ENCODE data around the gene NECTIN1.
A peak's percentile ranks its signal among the peaks of the same experiment; 100 is the strongest.

The NECTIN1 gene

GRCh38 chr11:119743006-119743405 lies 14.0 kb upstream of the NECTIN1 start:
- no peak overlapping the region for H3K9ac ChIP-seq (ENCODE audit: low read length in 2 of 2)
- H3K4me1 ChIP-seq (ENCODE audit: control insufficient read depth, insufficient read depth, low read length): peaks cover 15% of the 10 kb centered on the region
- no peaks in the 10 kb centered on the region for H3K9me3 ChIP-seq (ENCODE audit: control insufficient read depth in 2 of 2, low read length in 2 of 2)
- H3K36me3 ChIP-seq (ENCODE audit: control insufficient read depth in 2 of 2, insufficient read depth in 2 of 2, low read length in 2 of 2): no peaks in the 10 kb centered on the region
- peaks cover 39 to 45% of the 10 kb centered on the region in 2 donors for H3K27me3 ChIP-seq (ENCODE audit: control insufficient read depth in 1 of 2, insufficient read depth in 2 of 2, low read length in 2 of 2)
- H3K4me3 ChIP-seq (ENCODE audit: low read length in 2 of 2): no peak overlapping the region
- H3K27ac ChIP-seq (ENCODE audit: low read length): no peak overlapping the region

GRCh38 chr11:119742263-119742861 lies 13.4 kb upstream of the NECTIN1 start:
- no peak overlapping the region for H3K27ac ChIP-seq (ENCODE audit: low read length)

GRCh38 chr11:119741369-119742262 lies 12.6 kb upstream of the NECTIN1 start:
- H3K9me3 ChIP-seq (ENCODE audit: control insufficient read depth in 2 of 2, low read length in 2 of 2): no peaks in the 10 kb centered on the region
- H3K36me3 ChIP-seq (ENCODE audit: control insufficient read depth in 2 of 2, insufficient read depth in 2 of 2, low read length in 2 of 2): no peaks in the 10 kb centered on the region
- H3K4me1 ChIP-seq (ENCODE audit: control insufficient read depth, insufficient read depth, low read length): peaks cover 15% of the 10 kb centered on the region
- peaks cover 45 to 48% of the 10 kb centered on the region in 2 donors for H3K27me3 ChIP-seq (ENCODE audit: control insufficient read depth in 1 of 2, insufficient read depth in 2 of 2, low read length in 2 of 2)
- H3K4me3 ChIP-seq (ENCODE audit: low read length in 2 of 2): peak overlapping the region in 1 of 2 donors; percentile 15
- H3K27ac ChIP-seq (ENCODE audit: low read length): no peak overlapping the region
- H3K9ac ChIP-seq (ENCODE audit: low read length in 2 of 2): no peak overlapping the region

More at GRCh38 chr11:119742263-119742861, 13.4 kb upstream of the NECTIN1 start:
- H3K4me1 ChIP-seq (ENCODE audit: control insufficient read depth, insufficient read depth, low read length): peaks cover 15% of the 10 kb centered on the region
- H3K9ac ChIP-seq (ENCODE audit: low read length in 2 of 2): no peak overlapping the region
- H3K27me3 ChIP-seq (ENCODE audit: control insufficient read depth in 1 of 2, insufficient read depth in 2 of 2, low read length in 2 of 2): peaks cover 43 to 48% of the 10 kb centered on the region in 2 donors
- H3K36me3 ChIP-seq (ENCODE audit: control insufficient read depth in 2 of 2, insufficient read depth in 2 of 2, low read length in 2 of 2): no peaks in the 10 kb centered on the region
- peak overlapping the region; percentile 34 to 64 for H3K4me3 ChIP-seq (ENCODE audit: low read length in 2 of 2)
- H3K9me3 ChIP-seq (ENCODE audit: control insufficient read depth in 2 of 2, low read length in 2 of 2): no peaks in the 10 kb centered on the region

GRCh38 chr11:119739975-119740374 lies 11.0 kb upstream of the NECTIN1 start:
- no peak overlapping the region for H3K9ac ChIP-seq (ENCODE audit: low read length in 2 of 2)
- H3K36me3 ChIP-seq (ENCODE audit: control insufficient read depth in 2 of 2, insufficient read depth in 2 of 2, low read length in 2 of 2): no peaks in the 10 kb centered on the region
- H3K9me3 ChIP-seq (ENCODE audit: control insufficient read depth in 2 of 2, low read length in 2 of 2): no peaks in the 10 kb centered on the region
- H3K27me3 ChIP-seq (ENCODE audit: control insufficient read depth in 1 of 2, insufficient read depth in 2 of 2, low read length in 2 of 2): peaks cover 43 to 49% of the 10 kb centered on the region in 2 donors
- H3K4me1 ChIP-seq (ENCODE audit: control insufficient read depth, insufficient read depth, low read length): peaks cover 15% of the 10 kb centered on the region
- H3K27ac ChIP-seq (ENCODE audit: low read length): no peak overlapping the region
- no peak overlapping the region for H3K4me3 ChIP-seq (ENCODE audit: low read length in 2 of 2)

- H3K9me3 ChIP-seq (ENCODE audit: control insufficient read depth in 2 of 2, low read length in 2 of 2): no peaks in the 10 kb centered on the region
- H3K9ac ChIP-seq (ENCODE audit: low read length in 2 of 2): no peak overlapping the region
- peaks cover 43 to 52% of the 10 kb centered on the region in 2 donors for H3K27me3 ChIP-seq (ENCODE audit: control insufficient read depth in 1 of 2, insufficient read depth in 2 of 2, low read length in 2 of 2)
Observed at GRCh38 chr11:119739021-119739703, 10.2 kb upstream of the NECTIN1 start.

GRCh38 chr11:119738059-119738439 lies 9.0 kb upstream of the NECTIN1 start:
- Histone ChIP-seq H3K9ac (ENCODE audit: low read length in 2 of 2) (no peak overlapping the region), H3K4me3 (ENCODE audit: low read length in 2 of 2) (no peak overlapping the region), H3K4me1 (ENCODE audit: control insufficient read depth, insufficient read depth, low read length) (peaks cover 15% of the 10 kb centered on the region), H3K27ac (ENCODE audit: low read length) (no peak overlapping the region), H3K9me3 (ENCODE audit: control insufficient read depth in 2 of 2, low read length in 2 of 2) (no peaks in the 10 kb centered on the region), H3K27me3 (ENCODE audit: control insufficient read depth in 1 of 2, insufficient read depth in 2 of 2, low read length in 2 of 2) (peaks cover 39 to 50% of the 10 kb centered on the region in 2 donors), H3K36me3 (ENCODE audit: control insufficient read depth in 2 of 2, insufficient read depth in 2 of 2, low read length in 2 of 2) (no peaks in the 10 kb centered on the region)

More at GRCh38 chr11:119739021-119739703, 10.2 kb upstream of the NECTIN1 start:
- no peak overlapping the region for H3K27ac ChIP-seq (ENCODE audit: low read length)
- H3K4me1 ChIP-seq (ENCODE audit: control insufficient read depth, insufficient read depth, low read length): peaks cover 15% of the 10 kb centered on the region
- H3K4me3 ChIP-seq (ENCODE audit: low read length in 2 of 2): no peak overlapping the region
- H3K36me3 ChIP-seq (ENCODE audit: control insufficient read depth in 2 of 2, insufficient read depth in 2 of 2, low read length in 2 of 2): no peaks in the 10 kb centered on the region

- peaks cover 12% of the 10 kb centered on the region for H3K4me1 ChIP-seq (ENCODE audit: control insufficient read depth, insufficient read depth, low read length)
- no peaks in the 10 kb centered on the region for H3K9me3 ChIP-seq (ENCODE audit: control insufficient read depth in 2 of 2, low read length in 2 of 2)
- H3K27me3 ChIP-seq (ENCODE audit: control insufficient read depth in 1 of 2, insufficient read depth in 2 of 2, low read length in 2 of 2): peaks cover 34 to 47% of the 10 kb centered on the region in 2 donors
- no peak overlapping the region for H3K27ac ChIP-seq (ENCODE audit: low read length)
- no peak overlapping the region for H3K9ac ChIP-seq (ENCODE audit: low read length in 2 of 2)
- H3K4me3 ChIP-seq (ENCODE audit: low read length in 2 of 2): no peak overlapping the region
- H3K36me3 ChIP-seq (ENCODE audit: control insufficient read depth in 2 of 2, insufficient read depth in 2 of 2, low read length in 2 of 2): no peaks in the 10 kb centered on the region
Observed at GRCh38 chr11:119737366-119738058, 8.5 kb upstream of the NECTIN1 start.

GRCh38 chr11:119734788-119735187 lies 5.8 kb upstream of the NECTIN1 start:
- Histone ChIP-seq H3K4me1 (ENCODE audit: control insufficient read depth, insufficient read depth, low read length) (peaks cover 6% of the 10 kb centered on the region), H3K4me3 (ENCODE audit: low read length in 2 of 2) (no peak overlapping the region), H3K27me3 (ENCODE audit: control insufficient read depth in 1 of 2, insufficient read depth in 2 of 2, low read length in 2 of 2) (peaks cover 10 to 25% of the 10 kb centered on the region in 2 donors), H3K9ac (ENCODE audit: low read length in 2 of 2) (no peak overlapping the region), H3K27ac (ENCODE audit: low read length) (no peak overlapping the region), H3K36me3 (ENCODE audit: control insufficient read depth in 2 of 2, insufficient read depth in 2 of 2, low read length in 2 of 2) (no peaks in the 10 kb centered on the region), H3K9me3 (ENCODE audit: control insufficient read depth in 2 of 2, low read length in 2 of 2) (no peaks in the 10 kb centered on the region)

- Histone ChIP-seq H3K4me1 (ENCODE audit: control insufficient read depth, insufficient read depth, low read length) (peaks cover 27% of the 10 kb centered on the region), H3K4me3 (ENCODE audit: low read length in 2 of 2) (no peak overlapping the region), H3K36me3 (ENCODE audit: control insufficient read depth in 2 of 2, insufficient read depth in 2 of 2, low read length in 2 of 2) (no peaks in the 10 kb centered on the region), H3K27ac (ENCODE audit: low read length) (no peak overlapping the region), H3K27me3 (ENCODE audit: control insufficient read depth in 1 of 2, insufficient read depth in 2 of 2, low read length in 2 of 2) (peaks cover 0 to 5% of the 10 kb centered on the region in 2 donors), H3K9ac (ENCODE audit: low read length in 2 of 2) (peak overlapping the region in 1 of 2 donors; percentile 47), H3K9me3 (ENCODE audit: control insufficient read depth in 2 of 2, low read length in 2 of 2) (no peaks in the 10 kb centered on the region)
Observed at GRCh38 chr11:119730789-119731386, 1.9 kb upstream of the NECTIN1 start.

All from stomach smooth muscle (tissue), 2 donors.